Measurements from ENCODE around the gene NECAB3. TPM values are rescaled to one million over a fixed set of nuclear protein-coding genes. Genes with fewer than 3 reads are reported as not detected.

The NECAB3 gene
- total RNA-seq, 1 experiment from 2014 or later: 63.1 TPM

DNA sequence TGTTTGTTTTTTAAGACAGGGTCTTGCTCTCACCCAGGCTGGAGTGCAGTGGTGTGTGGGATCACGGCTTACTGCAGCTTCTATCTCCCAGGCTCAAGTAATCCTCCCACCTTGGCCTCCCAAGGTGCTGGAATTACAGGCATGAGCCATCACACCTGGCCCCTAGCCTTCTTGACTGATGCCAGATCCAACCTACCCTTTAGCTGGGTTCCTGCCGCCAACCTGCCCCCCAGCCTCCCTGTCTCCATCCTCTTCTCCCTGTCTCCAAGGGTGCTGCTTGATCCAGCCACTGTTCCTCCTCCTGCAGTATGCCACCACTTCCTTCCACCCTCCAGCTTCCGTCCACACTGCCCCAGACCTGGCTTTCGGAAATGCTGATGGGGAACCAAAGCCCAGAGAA lies 15.3 kb downstream of the NECAB3 start:
- DNase-seq (ENCODE audit: low read depth, low spot score): no peak
- in situ Hi-C loops (cut with HindIII; ENCODE audit: low pct_unique_long_range_greater_than_20kb, low sequenced_read_pairs): no loop called here

DNA sequence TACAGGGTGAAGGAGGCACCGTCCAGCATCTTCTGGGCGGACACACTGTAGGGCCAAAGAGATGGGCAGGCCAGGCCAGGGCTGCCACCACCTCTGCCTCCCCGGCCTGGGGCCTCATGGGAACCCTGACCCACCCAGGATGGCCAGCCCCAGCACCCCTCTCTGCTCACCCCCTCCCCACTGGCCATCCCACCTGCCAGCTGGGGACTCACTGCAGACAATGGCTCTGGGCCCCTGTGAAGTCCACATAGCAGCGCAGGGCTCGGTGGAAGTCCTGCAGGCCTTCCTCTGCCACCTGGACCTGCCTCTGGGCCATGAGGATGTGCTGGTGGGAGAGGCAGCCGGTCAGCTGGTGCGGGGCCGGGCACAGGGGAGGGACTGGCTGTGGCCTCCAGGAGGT lies 15.7 kb downstream of the NECAB3 start:
- DNase-seq (ENCODE audit: low read depth, low spot score): no peak
- in situ Hi-C loops (cut with HindIII; ENCODE audit: low pct_unique_long_range_greater_than_20kb, low sequenced_read_pairs): no loop called here

DNA sequence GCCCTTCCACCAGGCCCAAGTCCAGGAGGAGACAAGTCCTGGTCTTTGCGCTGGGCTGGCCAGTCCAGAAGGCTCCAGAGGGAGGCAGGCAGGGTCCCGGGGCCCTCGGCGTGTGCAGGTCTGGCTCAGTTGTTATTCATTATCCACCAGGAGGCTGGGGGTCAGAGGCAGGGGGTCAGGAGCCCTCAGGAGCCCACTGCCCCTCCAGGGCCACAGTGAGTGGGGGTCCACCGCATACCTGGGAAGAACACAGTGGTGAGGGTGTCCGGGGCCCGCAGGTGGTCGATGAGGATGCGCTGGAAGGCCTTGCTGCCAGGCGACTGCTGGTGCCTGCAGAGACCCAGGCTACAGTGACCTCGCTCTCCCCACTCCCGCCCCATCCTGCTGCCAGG lies 16.5 kb downstream of the NECAB3 start:
- no peak for DNase-seq (ENCODE audit: low read depth, low spot score)
- in situ Hi-C loops (cut with HindIII; ENCODE audit: low pct_unique_long_range_greater_than_20kb, low sequenced_read_pairs): no loop called here

DNA sequence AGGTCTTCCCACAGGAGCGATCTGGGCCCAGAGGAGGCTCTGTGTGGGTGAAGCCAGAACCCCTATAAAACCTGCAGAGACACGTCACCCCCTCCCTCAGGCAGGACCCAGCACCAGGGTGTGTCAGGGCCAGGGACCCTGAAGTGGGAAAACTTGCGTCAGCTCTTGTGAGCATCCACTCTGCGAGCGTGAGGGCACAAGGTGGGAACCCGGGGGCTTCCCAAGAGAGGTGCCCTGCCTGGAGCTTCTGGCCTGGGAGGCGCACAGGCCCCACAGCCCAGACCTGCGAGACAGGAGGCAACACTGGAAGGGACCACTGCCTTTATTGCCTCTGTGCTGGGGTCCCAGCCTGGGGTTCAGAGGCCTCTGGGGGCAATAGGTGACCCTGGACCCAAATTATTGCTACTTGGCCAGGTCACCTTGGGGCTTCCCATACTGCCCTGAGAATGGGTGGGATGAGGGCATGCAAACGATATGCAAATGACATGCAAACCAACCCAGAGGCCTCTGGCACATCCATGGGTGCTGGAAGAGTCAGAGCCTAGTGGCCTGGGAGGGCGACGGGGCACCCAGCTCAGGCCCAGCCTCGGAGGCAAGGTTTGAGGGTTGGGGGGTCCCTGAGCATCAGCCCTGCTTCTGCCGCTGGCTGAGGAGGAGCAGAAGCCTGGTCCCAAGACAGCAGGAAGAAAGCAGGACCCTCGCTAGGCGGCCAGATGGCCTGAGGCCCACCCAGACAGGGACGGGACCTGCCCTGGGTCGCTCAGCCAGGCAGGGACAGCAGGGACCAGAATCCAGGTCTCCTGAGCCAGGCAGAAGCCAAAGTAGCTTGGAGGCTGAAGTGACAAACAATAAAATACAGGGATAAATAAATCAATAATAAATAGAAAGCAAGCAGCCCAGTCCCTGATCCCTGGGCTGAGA lies 17.2 kb downstream of the NECAB3 start:
- no peak for DNase-seq (ENCODE audit: low read depth, low spot score)
- in situ Hi-C loops (cut with HindIII; ENCODE audit: low pct_unique_long_range_greater_than_20kb, low sequenced_read_pairs): no loop called here

DNA sequence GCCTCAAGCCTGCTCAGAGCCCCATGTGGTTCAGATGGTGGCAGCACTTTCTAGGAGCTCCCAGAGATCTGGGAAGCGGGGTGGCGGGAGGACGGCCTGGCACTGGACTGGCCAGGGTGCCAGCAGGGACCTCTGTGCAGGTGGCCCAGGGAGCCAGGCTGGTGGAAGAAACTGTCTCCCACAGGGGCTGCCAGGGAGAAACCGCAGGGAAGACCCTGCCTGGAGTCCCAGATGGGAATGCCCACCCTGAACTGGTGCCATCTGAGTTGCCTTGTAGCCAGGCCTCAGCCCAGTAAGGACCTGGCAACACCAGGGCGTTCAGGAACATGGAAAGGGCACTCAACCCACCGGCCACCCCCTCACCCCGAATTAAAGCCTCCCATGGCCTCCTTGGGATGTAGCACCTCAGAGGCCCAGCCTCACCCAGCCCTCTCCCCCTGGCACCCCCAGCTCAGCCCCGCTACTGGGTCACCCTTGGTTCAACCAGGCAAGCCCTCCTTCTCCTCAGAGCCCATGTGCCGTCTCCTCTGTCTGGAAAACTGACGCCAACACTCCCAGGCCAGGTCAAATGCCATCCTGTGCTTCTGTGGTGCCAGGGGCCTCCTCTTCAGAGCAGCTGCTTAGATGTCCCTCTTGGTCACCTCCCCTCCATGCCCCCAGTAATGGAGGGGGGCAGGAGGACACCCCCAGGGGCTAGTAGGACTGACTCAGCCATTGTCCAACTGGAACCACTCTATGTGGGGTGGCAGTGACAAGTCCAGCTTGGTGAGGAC lies 18.0 kb downstream of the NECAB3 start:
- in situ Hi-C loops (cut with HindIII; ENCODE audit: low pct_unique_long_range_greater_than_20kb, low sequenced_read_pairs): no loop called here
- no peak for DNase-seq (ENCODE audit: low read depth, low spot score)

DNA sequence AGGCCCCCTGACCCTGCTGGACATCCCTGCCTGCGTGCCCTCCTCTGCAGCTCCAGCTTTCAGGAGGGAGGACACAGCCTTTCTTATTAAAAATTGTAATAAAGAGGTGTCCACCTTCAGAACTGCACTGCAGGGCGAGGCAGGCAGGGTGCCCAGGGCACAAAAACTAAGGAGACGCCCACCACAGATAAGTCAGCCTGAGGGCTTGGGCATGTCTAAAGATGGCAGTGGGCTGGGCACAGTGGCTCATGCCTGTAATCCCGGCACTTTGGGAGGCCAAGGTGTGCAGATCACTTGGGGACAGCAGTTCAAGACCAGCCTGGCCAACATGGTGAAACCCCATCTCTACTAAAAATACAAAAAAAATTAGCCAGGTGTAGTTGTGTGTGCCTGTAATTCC lies 19.1 kb downstream of the NECAB3 start:
- DNase-seq (ENCODE audit: low read depth, low spot score): no peak
- in situ Hi-C loops (cut with HindIII; ENCODE audit: low pct_unique_long_range_greater_than_20kb, low sequenced_read_pairs): no loop called here

DNA sequence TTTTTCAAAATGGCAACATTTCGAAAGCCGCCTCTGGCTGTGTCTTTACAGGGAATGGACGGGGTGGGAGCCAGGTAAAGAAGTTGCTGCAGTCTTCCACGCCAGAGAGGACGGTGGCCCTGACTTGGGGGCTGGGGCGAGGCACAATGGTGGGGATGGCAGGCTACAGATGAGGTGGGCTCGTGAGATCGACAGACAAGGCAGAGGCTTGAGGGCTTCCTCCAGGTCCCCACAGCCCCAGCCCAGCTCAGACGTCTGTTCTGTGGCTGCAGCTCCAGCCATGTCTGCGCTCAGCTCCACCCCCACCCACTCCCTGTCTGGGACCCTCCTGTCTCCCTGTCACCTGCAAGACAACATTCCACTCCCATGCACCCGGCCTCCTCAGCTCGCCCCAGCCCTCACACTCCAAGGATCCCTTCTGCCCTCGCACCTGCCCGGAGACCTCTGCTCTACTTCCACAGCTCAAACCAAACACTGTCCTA lies 19.5 kb downstream of the NECAB3 start:
- in situ Hi-C loops (cut with HindIII; ENCODE audit: low pct_unique_long_range_greater_than_20kb, low sequenced_read_pairs): no loop called here
- DNase-seq (ENCODE audit: low read depth, low spot score): no peak

DNA sequence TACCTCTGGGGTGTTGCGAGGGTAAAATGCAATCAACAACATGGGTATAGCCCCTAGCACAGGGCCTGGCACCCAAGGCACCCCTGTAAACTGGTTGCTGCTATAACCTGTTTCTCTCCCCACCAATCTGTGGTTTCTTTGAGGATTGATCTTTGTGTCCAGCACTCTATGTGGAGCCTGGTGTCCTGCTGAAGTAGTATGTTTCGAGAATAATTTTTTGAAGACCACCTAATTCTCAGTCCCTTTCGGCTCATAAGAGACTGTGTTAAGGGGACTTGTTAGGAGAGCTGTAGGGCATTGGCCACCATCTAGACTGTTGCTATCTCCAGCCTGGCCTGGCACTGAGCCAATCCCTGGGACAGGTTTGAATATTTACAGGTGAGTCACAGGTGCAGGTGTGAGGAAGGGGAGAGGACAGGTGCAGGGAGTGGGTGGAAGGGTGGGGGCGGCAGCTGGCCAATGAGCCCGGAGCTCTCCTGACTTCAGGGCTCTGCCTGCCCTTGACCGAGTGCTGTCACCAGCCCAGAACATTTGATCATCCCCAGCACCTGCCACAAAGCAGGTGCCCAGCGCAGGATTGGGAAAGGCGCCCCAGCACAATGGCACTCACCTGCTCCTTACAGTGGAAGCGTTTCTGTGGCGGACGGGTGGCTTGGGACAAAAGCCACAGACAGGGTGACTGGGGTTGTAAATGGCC lies 20.2 kb downstream of the NECAB3 start:
- DNase-seq (ENCODE audit: low read depth, low spot score): no peak
- in situ Hi-C loops (cut with HindIII; ENCODE audit: low pct_unique_long_range_greater_than_20kb, low sequenced_read_pairs): no loop called here

DNA sequence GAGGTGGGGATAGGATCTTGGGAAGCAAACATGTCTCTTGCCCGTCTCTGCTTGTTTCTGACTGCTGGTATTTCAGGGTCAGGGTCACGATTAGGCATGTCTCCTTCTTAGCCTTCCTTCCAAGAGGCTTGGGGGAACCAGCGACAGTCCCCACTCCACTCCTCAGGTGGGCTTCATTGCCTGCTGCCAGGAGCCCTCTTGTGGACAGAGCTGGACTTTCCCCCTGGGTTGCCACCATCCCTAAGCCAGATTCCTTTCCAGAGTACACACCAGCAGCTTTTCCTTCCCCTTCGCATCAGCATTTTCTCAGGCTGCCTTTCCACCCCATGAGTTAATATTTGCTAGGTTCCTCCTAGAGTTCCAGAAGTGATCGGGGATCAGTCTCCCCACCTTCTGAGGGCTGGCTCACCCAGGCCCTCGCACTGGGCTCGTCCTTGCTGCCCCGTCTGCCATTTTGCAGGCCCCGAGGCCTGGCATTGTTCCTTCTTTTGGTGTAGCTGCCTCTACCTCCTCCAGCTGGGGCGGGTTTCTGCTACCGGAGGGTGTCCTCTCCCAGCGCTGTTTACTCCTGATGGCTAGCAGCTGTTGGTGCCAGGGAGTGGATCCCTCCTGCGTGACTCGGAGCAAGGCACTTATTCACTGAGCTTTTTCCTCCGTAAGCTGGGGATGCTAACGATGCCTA lies 20.9 kb downstream of the NECAB3 start:
- peak; percentile 82 for DNase-seq (ENCODE audit: low read depth, low spot score)
- in situ Hi-C loops (cut with HindIII; ENCODE audit: low pct_unique_long_range_greater_than_20kb, low sequenced_read_pairs): no loop called here

DNA sequence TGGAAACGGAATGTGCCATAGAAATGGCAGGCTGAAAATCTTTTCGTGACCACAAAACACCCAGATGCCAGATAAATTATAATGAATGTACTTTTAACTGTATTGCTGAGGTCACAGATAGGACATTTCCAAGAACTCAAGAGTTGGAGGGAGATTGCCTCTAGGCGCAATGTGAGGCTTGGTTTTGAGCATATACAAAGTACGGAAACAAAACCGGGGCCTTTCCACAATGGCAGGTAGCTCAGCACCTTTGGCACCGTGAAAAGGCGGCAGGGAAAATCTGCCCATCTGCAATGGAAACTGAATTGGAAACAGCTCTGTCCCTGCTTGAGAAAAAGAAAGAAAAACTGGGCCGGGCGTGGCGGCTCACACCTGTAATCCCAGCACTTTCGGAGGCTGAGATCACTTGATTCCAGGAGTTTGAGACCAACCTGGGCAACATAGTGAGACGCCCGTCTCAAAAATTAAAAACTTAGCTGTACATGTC lies 22.6 kb downstream of the NECAB3 start:
- DNase-seq (ENCODE audit: low read depth, low spot score): no peak
- in situ Hi-C loops (cut with HindIII; ENCODE audit: low pct_unique_long_range_greater_than_20kb, low sequenced_read_pairs): no loop called here

DNA sequence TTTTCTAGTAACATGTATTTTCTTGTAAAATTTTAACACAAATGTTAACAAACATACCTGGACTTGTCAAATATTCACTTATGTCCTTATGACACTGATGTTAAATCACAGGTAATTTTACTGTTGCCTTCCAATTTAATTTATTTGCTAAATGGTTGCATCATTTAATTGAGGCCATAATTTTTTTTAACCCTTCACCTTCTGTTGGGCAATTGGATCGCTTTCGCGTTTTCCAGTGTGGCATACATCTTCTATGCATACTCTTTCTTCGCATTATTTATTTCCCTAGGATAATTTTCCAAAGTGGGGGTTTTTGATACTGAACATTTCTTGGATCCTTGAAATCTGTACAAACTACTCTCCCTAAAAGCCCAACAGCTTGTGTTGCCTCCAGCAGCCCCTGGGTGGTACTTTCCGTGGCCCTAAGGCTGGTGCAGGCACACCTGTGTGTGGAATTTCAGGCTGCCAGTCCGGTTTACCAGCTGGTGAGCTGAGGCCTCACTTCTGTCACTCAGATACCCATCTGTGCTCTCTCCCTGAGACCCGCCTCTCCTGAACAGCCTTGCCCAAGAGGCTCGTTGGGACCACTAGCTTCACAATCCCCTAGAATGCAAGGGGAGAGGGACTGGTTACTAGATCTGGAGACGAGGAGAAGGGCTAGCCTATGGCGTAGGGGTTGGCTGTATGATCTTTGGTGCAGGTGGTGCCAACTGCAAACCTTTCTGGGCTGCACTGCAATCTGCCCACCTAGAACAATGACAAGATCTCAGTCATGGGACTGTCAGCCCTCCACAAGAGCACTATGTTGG lies 23.3 kb downstream of the NECAB3 start:
- in situ Hi-C loops (cut with HindIII; ENCODE audit: low pct_unique_long_range_greater_than_20kb, low sequenced_read_pairs): no loop called here

DNA sequence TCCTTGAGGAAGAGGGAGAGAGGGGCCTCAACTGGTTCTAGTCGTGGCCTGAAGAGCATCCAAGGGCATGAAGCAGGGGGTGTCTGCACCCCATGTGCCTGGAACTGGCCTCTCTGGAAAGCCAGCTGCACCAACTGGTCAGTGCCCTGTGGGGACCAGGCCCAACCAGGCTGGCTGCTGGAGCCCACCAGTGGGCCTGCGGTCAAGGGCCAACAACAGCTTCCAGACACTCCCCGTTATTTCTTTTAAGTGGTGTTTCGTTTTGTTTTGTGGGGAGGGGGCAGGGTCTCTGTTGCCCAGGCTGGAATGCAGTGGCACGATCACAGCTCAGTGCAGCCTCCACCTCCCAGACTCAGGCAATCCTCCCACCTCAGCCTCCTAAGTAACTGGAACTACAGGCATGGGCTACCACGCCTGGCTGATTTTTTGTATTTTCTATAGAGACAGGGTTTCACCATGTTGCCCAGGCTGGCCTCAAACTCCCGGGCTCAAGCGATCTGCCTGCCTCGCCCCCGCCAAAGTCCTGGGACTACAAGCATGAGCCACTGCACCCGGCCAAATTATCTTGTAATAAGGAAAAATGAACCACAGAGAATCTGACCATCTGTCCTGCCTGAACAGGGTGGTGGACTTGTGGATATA lies 24.0 kb downstream of the NECAB3 start:
- DNase-seq (ENCODE audit: low read depth, low spot score): no peak
- in situ Hi-C loops (cut with HindIII; ENCODE audit: low pct_unique_long_range_greater_than_20kb, low sequenced_read_pairs): no loop called here

More for the DNA sequence above, 23.3 kb downstream of the NECAB3 start:
- DNase-seq (ENCODE audit: low read depth, low spot score): no peak

DNA sequence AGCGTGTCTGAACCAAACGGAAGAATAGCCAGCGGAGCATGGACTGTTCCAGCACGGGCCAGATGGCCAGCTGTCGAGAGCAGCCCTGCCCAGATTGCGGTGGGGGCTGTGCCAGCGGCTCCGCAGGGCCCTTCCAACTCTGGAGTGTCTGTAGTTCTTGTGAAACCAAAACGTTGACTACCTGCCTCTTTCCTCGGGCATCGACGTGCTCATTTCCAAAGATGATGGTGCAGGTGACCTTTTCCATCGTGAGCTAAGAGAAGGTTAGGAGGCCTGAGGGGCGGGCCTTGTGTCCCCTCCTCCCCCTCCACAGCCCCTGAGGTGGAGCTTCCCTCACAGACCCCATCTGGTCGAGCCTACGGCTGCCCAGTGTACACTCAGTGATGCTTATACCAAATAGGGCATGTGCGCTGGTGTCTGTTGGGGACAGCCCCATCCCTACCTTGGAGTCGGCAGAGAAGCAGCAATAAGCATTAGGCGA lies 25.0 kb downstream of the NECAB3 start:
- in situ Hi-C loops (cut with HindIII; ENCODE audit: low pct_unique_long_range_greater_than_20kb, low sequenced_read_pairs): no loop called here
- no peak for DNase-seq (ENCODE audit: low read depth, low spot score)

DNA sequence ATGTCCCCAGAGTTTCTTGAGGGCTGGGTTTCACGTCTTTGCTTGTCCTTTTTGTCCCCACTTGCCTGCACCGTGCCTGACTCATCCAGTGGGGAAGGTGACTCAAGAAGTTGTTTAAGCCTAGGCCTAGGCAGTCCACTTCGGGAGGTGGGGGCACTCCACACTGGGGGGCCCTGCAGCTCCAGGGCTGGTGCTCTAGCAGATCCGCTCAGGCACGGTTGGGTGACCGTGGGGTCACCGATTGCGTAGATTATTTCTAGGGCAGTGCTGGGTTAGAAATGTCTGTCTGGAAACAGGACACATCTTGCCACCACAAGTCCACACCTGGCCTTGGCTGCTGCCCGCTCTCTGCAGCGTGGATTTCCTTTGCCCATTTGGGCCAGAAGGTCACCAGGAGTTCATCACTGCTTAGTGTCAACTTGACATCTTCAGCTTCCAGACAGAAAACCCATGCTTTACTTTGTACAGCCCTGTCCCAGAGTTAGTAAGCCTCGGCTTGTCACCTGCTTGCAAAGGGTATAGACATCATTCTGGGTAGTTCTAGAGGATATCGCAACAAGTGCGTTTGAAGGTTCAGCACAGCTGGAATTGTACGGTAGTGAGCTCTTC lies 25.7 kb downstream of the NECAB3 start:
- in situ Hi-C loops (cut with HindIII; ENCODE audit: low pct_unique_long_range_greater_than_20kb, low sequenced_read_pairs): no loop called here
- no peak for DNase-seq (ENCODE audit: low read depth, low spot score)

DNA sequence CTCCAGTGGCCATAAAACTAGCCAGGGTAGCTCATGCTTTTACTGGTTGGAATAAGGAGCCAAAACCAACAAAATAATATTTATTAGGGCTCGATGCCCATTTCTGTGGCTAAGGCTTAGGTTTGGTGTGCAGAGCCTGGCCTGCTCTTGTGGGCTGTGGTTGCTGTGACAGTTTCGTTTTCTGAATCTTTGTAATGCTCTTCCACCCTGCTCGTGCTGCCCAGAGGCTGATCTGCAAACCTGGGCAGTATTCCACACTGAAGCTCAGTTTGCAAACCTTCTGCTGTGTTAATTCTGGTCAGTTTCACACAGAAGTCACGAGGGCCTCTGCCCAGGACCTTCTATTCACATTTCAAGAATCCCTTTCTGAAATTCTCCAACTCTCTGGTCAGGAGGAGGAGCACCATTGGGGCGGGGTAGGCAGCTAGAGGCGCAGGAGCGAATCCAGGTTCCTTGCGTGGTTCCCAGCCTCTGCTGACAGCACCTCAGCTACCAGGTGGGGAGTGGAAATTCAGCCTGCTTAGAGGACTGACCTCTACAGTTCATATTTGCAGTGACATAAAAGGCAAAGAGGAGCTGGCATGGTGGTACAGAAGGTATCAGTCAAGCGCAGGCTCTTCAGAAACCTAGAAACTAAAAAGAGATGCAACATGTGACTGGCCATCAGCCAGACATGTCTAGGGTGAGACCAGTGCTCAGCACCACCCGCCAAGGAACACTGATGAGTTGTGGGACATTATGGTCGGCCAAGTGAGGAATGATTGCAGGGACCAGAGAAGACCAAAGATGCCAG lies 26.4 kb downstream of the NECAB3 start:
- in situ Hi-C loops (cut with HindIII; ENCODE audit: low pct_unique_long_range_greater_than_20kb, low sequenced_read_pairs): no loop called here
- DNase-seq (ENCODE audit: low read depth, low spot score): no peak

Data from SK-MEL-5 (cell line).